DLD1 (cell line): ENCODE results near the gene C15orf39.
"Not testable (repeated sequence)": the region's sequence is repeated elsewhere in the genome, so short reads cannot be mapped to it uniquely, and the experiment has no call there.

Source experiments
- in situ Hi-C: cut with HindIII; loops from 2 replicates; pipeline ENCODE4 v1.10.0; 2017; ENCODE audit warnings: low sequenced_read_pairs

C15orf39 gene

GRCh38 chr15:75209289-75209676, 7.6 kb downstream of the C15orf39 start:
- in situ Hi-C loops = no loop called here

- in situ Hi-C loops = no loop called here
Measured at GRCh38 chr15:75210811-75211230, 9.1 kb downstream of the C15orf39 start.

- in situ Hi-C loops = no loop called here
Measured at GRCh38 chr15:75211436-75212199, 9.9 kb downstream of the C15orf39 start.

- in situ Hi-C loops = no loop called here
Measured at GRCh38 chr15:75212200-75212858, 10.6 kb downstream of the C15orf39 start.

GRCh38 chr15:75213212-75213767, 11.6 kb downstream of the C15orf39 start:
- in situ Hi-C loops = no loop called here

GRCh38 chr15:75213768-75214221, 12.1 kb downstream of the C15orf39 start:
- in situ Hi-C loops = no loop called here

GRCh38 chr15:75214293-75215096, 12.8 kb downstream of the C15orf39 start:
- in situ Hi-C loops = no loop called here

GRCh38 chr15:75215107-75216004, 13.7 kb downstream of the C15orf39 start:
- in situ Hi-C loops = no loop called here

GRCh38 chr15:75217012-75217411, 15.3 kb downstream of the C15orf39 start:
- in situ Hi-C loops = no loop called here

- in situ Hi-C loops = not testable (repeated sequence)
Measured at GRCh38 chr15:75217574-75217973, 15.9 kb downstream of the C15orf39 start.

- in situ Hi-C loops = not testable (repeated sequence)
Measured at GRCh38 chr15:75219507-75219929, 17.8 kb downstream of the C15orf39 start.

- in situ Hi-C loops = no loop called here
Measured at GRCh38 chr15:75223688-75224087, 22.0 kb downstream of the C15orf39 start.

GRCh38 chr15:75224281-75224680, 22.6 kb downstream of the C15orf39 start:
- in situ Hi-C loops = no loop called here

- in situ Hi-C loops = not testable (repeated sequence)
Measured at GRCh38 chr15:75225102-75225836, 23.6 kb downstream of the C15orf39 start.

GRCh38 chr15:75225951-75226732, 24.5 kb downstream of the C15orf39 start:
- in situ Hi-C loops = no loop called here

GRCh38 chr15:75227112-75227511, 25.4 kb downstream of the C15orf39 start:
- in situ Hi-C loops = not testable (repeated sequence)

- in situ Hi-C loops = no loop called here
Measured at GRCh38 chr15:75227663-75228280, 26.1 kb downstream of the C15orf39 start.

GRCh38 chr15:75228787-75229186, 27.1 kb downstream of the C15orf39 start:
- in situ Hi-C loops = no loop called here
